HepG2 (cell line): Measurements from ENCODE around the gene DCST2.

Experiments
- BCL6 ChIP-seq: IDR thresholded peaks from 2 replicates; pipeline ENCODE4 v1.6.1; 2016; ENCODE audit warnings: missing genetic modification reagents, missing compliant biosample characterization
- CREM ChIP-seq, 2 experiments: sonication (generic) in 1 of 2; formaldehyde crosslinking in 1 of 2; IDR thresholded peaks; 2 replicates each; pipeline versions ENCODE4 v1.4.0 to v1.6.1; 2016 to 2020; ENCODE audit warnings: antibody characterized with exemption in 1 of 2, mild to moderate bottlenecking in 1 of 2, missing genetic modification reagents in 1 of 2
- TF ChIP-seq, protein P1 (sequence below), 2 experiments: fragments of 450-650 bp in 1 of 2; sonication (generic) in 1 of 2; formaldehyde crosslinking in 1 of 2; IDR thresholded peaks; 2 replicates each; pipeline versions ENCODE4 v1.6.1 to v1.8.0; 2016 to 2022; ENCODE audit warnings: antibody characterized with exemption in 1 of 2, mild to moderate bottlenecking in 1 of 2, missing genetic modification reagents in 1 of 2

GRCh38 chr1:155064111-155064831, 30.7 kb upstream of the DCST2 start:
- TF ChIP-seq, protein P1, sequence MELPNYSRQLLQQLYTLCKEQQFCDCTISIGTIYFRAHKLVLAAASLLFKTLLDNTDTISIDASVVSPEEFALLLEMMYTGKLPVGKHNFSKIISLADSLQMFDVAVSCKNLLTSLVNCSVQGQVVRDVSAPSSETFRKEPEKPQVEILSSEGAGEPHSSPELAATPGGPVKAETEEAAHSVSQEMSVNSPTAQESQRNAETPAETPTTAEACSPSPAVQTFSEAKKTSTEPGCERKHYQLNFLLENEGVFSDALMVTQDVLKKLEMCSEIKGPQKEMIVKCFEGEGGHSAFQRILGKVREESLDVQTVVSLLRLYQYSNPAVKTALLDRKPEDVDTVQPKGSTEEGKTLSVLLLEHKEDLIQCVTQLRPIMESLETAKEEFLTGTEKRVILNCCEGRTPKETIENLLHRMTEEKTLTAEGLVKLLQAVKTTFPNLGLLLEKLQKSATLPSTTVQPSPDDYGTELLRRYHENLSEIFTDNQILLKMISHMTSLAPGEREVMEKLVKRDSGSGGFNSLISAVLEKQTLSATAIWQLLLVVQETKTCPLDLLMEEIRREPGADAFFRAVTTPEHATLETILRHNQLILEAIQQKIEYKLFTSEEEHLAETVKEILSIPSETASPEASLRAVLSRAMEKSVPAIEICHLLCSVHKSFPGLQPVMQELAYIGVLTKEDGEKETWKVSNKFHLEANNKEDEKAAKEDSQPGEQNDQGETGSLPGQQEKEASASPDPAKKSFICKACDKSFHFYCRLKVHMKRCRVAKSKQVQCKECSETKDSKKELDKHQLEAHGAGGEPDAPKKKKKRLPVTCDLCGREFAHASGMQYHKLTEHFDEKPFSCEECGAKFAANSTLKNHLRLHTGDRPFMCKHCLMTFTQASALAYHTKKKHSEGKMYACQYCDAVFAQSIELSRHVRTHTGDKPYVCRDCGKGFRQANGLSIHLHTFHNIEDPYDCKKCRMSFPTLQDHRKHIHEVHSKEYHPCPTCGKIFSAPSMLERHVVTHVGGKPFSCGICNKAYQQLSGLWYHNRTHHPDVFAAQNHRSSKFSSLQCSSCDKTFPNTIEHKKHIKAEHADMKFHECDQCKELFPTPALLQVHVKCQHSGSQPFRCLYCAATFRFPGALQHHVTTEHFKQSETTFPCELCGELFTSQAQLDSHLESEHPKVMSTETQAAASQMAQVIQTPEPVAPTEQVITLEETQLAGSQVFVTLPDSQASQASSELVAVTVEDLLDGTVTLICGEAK (IDR thresholded peaks at IDR 0.05) = no peak
- TF ChIP-seq, protein P1 (CRISPR knock-in tag; IDR thresholded peaks at IDR 0.05) = no peak
- no peak for TF ChIP-seq BCL6 (CRISPR knock-in tag)
- no peak for TF ChIP-seq CREM (IDR thresholded peaks at IDR 0.05)
- no peak for TF ChIP-seq CREM (CRISPR knock-in tag; IDR thresholded peaks at IDR 0.05)
